ACHN (cell line): ENCODE measurements around the gene CD74.
"Not testable (repeated sequence)": the region's sequence is repeated elsewhere in the genome, so short reads cannot be mapped to it uniquely, and the experiment has no call there.

Experiments used
- DNase-seq: peaks from one replicate; pipeline ENCODE4 v3.0.0-alpha.2; 2015
- in situ Hi-C: cut with HindIII; loops from 2 replicates; pipeline ENCODE4 v1.10.0; 2017; ENCODE audit warnings: low sequenced_read_pairs, low pct_ligation_motif_present, low pct_unique_long_range_greater_than_20kb

The CD74 gene

DNA sequence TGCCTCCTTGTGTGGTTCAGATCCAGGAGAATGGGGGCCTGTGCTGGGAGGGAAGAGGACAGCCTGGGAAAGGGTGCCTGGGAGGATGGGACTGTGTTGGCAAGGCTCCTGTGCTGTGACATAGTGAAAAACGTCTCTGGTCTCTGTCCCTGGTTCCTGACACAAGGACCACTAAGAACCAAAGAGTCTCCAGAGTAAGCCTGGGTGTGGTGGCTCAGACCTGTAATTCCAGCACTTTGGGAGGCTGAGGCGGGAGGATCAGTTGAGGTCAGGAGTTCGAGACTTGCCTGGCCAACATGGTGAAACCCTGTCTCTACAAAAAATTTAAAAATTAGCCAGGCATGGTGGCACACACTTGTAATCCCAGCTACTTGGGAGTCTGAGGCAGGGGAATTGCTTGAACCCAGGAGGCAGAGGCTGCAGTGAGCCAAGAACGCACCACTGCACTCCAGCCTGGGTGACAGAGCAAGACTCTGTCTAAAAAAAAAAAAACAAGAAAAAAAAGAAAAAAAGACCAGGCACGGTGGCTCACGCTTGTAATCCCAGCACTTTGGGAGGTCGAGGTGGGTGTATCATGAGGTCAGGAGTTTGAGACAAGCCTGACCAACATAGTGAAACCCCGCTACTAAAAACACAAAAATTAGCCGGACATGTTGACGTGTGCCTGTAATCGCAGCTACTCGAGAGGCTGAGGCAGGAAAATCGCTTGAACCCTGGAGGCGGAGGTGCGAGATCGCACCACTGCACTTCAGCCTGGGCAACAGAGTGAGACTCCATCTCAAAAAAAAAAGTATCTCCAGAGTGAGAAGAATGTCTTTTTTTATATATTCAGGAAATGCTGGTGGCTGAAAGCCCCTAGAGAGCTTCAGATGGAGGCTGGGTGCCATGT is 1.4 kb upstream of the CD74 start:
- in situ Hi-C loops, DNase-seq: not testable (repeated sequence)

DNA sequence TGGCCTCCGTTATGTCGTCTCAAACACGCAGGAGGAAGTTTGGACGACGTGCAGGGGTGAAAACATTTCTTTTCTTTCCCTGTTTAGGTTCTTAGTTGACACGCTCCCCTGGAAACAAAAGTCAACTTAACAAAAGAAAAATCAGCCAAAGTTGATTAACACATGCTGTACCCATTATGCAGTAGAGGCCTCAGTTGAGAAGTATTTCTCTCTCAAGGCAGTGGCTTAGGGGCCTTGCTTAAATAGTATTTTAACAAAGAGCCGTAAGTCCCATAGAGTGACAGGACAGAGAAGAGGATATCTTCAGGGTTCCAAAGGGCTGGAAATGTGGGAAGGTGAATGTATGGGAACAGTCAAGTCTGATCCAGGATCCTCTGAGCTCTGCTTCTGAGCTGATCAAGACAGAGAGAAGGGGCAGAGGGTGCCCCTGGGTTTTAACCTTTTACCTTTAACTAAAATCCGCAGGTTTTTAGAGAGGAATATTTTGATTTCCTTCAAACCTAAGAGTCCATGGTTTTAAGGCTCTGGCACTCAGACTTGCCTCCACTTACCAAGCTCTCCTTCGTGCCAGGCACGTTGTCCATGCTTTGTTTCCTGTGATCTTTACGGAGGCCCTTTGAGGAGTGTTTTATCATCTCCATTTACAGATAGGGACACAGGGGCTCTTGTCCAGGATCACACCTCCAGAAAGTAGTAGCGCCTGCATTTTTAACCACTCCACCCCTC is 629 bp upstream of the CD74 start:
- in situ Hi-C loops: no loop called here
- no peak for DNase-seq

DNA sequence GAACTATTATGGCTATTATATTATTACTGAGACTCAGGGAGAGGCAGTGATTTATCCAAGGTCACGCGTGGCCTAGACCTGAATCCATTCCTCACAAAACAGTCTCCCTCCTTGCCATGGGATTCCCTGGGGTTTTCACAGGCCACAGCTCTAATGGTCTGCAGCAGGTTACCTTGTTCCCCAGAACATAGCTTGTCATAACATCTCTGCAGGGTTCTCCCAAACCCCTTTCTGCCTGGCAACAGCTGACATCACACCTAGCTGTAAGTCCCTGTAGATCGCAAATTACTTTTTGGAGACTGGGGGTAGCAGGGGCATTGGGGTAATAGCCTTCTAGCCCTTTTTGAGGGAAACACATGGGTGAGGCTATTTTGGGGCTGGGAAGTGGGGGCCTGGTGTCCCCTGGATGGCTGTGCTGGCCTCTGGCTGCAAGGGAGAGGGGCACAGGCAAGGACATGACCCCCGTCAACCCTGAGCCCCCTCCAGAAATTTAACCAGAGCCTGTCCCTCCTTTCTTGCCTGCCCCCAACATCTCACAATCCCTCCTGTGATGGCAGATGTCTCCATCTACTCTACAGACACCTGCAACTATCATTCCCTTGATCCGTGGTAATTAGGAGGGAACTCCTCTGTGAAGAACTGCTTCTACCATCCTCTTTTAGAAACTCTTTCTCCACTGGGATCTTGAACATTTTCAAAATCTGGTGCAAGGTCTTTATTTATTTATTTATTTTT is 1.3 kb downstream of the CD74 start:
- DNase-seq: peak; percentile 29
- in situ Hi-C loops: no loop called here

DNA sequence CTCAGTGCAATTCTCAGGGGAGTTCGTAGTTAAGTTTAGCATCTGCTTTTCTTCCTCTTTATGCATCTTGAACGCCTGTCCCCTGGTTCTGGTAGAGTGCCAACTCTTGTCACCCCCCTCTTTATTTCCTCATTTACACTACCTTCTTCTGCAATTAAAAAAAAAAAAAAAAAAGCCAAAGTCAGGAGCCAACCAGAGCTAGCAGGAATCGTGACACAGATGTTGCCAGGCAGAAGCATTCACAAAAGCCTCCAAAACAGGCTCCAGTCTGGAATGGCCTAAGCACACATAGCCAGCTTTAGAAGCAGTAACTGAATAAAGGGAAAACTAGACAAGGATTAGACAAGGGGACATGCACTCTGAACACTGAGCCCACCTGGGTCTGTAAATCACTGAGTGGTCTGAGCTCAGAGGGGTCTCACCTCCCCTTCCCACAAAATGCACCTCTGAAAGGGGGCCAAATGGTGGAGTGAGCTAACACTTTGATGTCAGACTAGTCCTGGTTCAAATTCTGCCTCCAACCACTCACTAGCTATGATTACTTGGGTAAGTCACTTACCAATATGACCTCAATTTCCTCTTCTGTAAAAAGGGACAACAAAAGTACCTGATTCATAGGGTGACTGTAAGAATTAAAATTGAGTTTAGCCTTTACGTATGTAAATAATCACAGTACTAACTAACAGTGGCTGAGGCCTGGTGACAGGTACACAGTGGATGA is 2.0 kb downstream of the CD74 start:
- peak; percentile 78 for DNase-seq
- in situ Hi-C loops: no loop called here

DNA sequence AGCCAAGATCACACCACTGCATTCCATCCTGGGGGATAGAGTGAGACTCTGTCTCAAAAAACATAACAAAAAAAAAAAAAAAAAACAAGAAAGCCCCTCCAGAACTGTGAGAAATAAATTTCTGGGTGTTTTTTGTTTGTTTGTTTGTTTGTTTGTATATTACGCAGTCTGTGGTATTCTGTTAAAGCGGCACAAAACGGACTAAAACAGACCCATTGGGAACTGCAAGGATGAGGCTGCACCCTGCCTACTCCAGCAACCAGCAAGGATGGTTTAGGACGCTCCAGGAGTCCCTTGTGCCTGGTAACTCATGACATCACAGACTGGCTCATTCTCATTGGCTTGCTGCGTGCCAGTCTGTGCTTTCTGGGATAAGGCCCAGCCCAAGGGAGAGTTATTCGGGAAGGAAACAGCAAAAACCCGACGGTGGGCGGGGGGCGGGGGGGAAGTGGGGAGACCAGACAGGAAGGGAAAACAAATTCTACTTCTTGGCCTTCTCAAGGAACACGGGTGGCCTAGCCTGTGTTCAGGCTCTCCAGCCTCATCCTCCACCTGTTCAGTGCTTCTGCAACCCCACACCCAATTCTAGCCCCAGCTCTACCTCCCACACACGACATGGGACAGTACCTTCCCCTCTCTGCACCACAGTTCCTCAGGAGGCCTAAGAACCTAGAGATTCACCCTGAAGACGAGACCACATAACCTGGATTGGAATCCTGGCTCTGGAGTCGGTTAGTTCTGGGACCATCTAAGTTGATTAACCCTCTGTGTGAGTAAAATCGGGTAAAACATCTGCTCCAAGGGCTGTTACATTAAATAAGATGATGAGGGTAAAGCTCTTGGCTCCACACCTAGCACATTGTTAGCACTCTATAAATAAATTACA is 2.8 kb downstream of the CD74 start:
- in situ Hi-C loops: no loop called here
- peak; percentile 87 for DNase-seq

DNA sequence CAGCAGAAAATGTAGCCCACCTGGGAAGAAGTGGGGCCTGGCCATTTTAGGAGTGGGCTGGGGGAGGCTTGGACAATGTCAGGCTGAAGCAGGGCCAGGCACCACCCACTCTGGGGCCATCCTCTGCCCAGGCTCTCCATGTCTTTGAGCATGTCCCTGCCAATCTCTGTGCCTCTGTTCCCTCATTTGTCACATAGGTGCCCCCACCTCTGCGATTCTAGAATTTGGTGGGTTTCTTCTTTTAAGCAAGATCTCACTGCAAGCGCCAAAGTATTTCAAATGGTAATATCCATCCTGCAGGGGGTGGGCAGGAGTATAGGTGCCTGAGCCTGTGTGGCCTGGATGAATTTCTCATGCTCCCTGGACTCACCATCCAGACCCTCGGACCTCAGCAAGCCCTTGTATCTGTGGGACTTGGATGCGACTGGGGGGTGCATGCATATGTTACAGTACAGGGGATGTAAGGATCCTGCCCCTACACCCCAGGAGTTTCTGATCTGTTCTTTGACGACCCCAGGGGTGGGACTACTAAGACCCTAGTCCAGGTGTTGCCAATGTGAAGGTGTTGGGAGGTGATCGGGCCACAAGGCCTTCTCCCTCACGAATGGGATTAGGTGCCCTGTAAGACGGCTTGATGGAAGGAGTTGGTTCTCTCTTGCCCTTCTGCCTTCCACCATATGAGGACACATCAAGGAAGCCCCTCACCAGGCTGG is 4.3 kb downstream of the CD74 start:
- DNase-seq: no peak
- in situ Hi-C loops: no loop called here

DNA sequence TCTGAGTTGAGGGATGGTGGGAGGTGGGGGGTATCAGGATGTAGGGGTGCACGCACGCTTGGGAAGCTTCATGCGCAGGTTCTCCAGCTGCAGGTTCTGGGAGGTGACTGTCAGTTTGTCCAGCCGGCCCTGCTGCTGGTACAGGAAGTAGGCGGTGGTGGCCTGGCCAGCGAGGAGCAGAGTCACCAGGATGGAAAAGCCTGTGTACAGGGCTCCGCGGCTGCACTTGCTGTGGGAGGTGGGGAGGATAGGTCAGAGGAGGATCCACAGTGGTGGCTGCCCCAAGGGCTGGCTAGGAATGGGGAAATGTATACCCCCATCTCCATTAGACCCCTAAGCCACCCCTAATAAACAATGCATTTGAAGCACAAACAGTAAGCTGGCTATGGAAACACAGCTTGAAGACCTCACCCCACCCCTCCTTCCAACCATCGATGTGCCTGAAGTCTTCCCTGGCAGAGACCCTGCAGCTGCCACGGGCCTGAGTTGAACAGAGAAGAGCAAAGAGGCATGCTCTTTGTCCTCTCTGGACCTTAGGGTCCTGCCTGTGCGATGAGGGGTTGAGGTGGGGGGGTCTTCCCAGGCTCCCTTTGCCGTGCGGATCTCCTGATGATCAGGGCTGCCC is 5.5 kb downstream of the CD74 start:
- DNase-seq: no peak
- in situ Hi-C loops: no loop called here

DNA sequence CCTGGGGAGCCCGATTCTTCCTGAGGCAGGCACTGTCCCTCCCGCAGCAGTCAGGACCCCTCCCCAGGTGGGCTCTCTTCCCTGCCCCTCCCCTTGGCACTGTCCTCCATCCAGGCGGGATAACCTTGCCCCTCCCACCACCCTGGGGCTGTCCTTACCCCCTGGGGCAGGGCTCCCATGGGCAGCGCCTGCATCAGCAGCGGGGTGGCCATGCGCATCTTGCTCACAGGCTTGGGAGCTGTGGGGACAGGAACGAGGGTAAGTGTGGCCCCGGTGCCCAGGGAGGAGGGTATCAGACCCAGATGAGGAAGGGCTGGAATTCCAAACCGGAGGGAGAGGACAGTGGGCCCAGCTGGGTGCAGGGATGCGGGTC is 6.0 kb downstream of the CD74 start:
- in situ Hi-C loops: no loop called here
- DNase-seq: no peak

DNA sequence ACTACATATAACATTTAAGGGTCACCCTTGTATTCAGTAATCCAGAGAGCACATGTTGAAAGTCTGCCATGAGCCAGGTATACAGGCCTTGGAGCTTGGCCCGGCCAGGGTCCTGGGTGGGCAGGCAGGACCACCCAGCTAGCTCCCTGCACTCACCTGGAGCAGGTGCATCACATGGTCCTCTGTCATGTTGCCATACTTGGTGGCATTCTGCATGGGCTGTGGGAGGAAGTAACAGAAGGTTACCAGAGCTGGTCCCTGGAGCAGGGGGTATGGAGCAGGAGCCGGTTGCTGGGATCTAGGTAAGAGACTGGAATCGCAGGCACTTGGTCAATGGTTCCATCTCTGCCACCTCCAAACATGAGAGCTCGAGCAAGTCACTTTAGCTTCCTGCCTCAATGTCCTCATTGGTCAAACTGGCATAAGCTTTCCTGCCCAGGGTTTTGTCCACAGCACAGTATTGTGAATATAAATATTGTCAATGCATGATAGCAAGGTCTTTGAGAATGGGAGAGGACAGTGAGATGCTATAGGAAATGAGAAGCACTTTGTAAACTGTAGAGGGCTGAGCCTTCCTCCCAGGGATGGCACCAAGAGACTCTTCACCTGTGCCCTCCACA is 6.5 kb downstream of the CD74 start:
- no peak for DNase-seq
- in situ Hi-C loops: no loop called here

DNA sequence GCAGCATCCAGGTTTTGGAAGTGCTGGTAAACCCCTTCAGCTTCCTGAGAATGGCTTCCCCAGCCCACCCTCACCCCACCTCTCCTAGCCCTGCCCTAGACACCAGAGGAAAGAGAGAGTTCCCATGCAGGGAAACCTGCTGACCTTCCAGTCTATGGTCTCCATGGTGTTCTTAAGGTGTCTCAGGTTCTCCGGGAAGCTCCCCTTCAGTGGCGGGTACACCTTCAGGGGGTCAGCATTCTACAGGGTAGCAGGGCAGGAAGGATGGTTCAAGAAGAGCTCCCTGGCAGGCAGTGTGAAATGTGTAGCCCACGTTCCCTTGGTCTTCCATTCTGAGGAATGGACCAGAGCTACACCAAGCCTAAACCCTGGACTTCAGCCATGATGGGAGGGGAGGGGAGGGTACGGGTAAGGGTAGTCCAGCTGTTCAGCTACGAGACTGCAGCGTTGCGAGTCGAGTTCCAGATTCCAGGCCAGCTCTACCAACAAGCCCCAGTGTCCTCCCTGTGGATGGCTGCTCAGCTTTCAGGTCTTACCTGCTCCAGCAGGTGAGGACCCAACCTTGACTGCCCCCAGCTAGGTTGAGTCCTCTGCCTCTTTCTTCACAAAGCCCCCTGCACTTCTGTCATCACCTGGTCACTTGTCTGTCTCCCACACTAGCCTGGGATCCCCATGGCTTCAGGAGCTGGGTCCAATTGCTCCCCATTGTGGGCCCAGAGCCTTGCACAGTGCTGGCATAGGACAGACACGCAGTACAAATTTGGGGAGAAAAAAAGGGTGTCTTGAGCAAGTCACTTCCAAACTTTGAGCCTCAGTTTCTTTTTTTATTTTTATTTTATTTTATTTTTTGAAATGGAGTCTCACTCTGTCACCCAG is 7.5 kb downstream of the CD74 start:
- in situ Hi-C loops: no loop called here
- no peak for DNase-seq

DNA sequence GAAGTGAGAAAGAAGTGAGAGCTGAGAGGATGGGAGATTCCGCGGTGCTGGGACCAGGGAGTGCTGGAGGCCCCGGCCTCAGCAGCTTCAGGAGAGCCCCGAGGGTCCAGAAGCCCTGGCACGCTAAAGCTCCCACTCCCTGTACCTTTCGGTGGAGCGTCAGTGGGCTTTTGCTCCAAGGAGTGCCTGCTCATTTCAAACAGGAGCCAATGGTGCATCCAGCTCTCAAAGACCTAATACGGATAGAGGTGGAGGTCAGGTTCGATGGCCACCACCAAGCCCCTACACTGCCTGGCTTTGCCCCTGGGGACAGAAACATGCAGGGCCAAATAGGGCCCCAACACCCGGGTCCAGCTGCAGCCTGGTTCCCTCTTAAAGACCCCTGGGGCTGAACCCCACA is 8.2 kb downstream of the CD74 start:
- in situ Hi-C loops: no loop called here
- no peak for DNase-seq

DNA sequence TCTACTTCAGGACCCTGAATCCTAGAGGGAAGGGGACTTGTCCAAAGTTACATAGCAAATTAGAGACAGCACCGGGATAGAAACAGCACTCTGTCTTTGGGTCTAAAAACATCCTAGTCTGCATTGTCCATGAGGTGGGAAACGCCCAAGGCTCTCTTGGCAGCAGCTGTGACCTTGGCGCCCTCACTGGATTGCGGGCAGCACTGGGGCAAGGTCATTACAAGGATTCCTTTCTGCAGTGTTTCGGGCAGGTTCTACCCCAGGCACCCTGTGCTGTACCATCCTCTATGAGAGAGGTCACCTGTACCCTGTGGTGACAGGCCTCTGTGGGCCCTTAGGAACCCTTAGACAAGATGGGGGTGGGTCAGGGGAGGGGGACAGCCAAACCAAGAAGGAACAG is 8.6 kb downstream of the CD74 start:
- no peak for DNase-seq
- in situ Hi-C loops: no loop called here

DNA sequence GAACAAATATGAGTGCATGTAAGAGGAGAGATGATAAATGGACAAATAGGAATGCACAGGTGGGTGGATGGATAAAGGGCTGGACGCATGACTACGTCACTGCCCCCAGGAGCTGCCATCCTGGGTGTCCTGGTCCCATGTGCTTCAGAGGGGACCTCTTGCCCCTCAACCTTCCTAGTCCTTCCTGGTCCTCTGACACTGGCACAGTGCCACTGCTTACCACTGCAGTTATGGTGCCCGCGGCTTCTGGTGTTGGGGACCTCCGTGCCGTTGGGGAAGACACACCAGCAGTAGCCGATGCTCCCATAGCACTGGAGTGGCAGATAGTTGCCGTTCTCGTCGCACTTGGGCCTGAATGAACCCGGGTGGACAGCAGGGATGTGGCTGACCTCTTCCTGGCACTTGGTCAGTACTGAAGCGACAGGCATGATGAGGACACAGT is 9.8 kb downstream of the CD74 start:
- no peak for DNase-seq
- in situ Hi-C loops: no loop called here

DNA sequence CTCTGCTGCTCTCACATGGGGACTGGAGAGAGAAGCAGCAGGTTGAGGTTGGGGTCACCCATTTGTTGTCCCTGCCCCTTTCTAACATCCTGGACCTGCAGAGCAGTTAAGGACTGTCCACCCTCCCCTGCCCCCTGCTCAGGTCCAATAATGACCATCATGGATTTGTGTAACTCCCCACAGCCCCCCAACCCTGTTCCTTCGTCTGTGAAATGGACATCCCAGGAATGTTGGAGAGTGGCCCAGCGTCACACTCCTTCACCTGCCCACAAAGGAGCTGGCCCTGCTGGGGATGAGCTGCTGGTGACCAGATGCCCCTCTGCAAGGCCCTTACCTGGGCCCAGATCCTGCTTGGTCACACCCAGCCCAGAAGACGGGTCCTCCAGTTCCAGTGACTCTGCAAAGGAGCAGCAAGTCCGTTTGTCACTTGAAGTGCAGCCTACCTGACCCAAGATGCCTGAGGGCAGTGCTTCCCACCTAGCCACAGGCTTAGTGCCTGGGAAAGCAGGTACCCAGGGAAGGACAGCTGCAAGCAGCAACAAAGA is 10.4 kb downstream of the CD74 start:
- no peak for DNase-seq
- in situ Hi-C loops: no loop called here
